Liver (tissue), 9 donors: ENCODE results near the gene ENG. TPM values are rescaled to one million over a fixed set of nuclear protein-coding genes. Genes with fewer than 3 reads are reported as not detected.

Experiments used
- DNase-seq: peaks from one replicate; pipeline ENCODE4 v3.0.0-alpha.2; 2017; ENCODE audit warnings: low spot score
- H3K27ac ChIP-seq, 2 donors: one replicate each; pipeline ENCODE4 v1.7.0; 2013; ENCODE audit warnings: inconsistent platforms in 2 of 2, low read length in 2 of 2, control low read depth in 1 of 2, low read depth in 1 of 2, mild to moderate bottlenecking in 1 of 2
- H3K27me3 ChIP-seq, 4 donors: one replicate each; pipeline versions ENCODE4 v1.6.1 to v1.7.0; 2013; ENCODE audit warnings: low read length in 3 of 4, inconsistent platforms in 1 of 4, mild to moderate bottlenecking in 1 of 4, moderate library complexity in 1 of 4; ENCODE audit not compliant: control insufficient read depth in 4 of 4, insufficient read depth in 4 of 4
- H3K36me3 ChIP-seq, 4 donors: one replicate each; pipeline versions ENCODE4 v1.6.1 to v1.7.0; 2013; ENCODE audit warnings: low read length in 3 of 4, mild to moderate bottlenecking in 3 of 4, low read depth in 1 of 4, moderate library complexity in 1 of 4; ENCODE audit not compliant: control insufficient read depth in 4 of 4, insufficient read depth in 3 of 4
- H3K4me1 ChIP-seq, 4 donors: one replicate each; pipeline versions ENCODE4 v1.6.1 to v1.7.0; 2013; ENCODE audit warnings: low read length in 3 of 4, mild to moderate bottlenecking in 3 of 4, moderate library complexity in 1 of 4; ENCODE audit not compliant: control insufficient read depth in 4 of 4, insufficient read depth in 4 of 4
- H3K4me3 ChIP-seq, 3 donors: one replicate each; pipeline versions ENCODE4 v1.6.1 to v1.7.0; 2013; ENCODE audit warnings: low read length in 3 of 3, control low read depth in 1 of 3, low read depth in 1 of 3, mild to moderate bottlenecking in 1 of 3
- H3K9ac ChIP-seq, 2 donors: one replicate each; pipeline ENCODE4 v1.7.0; 2013; ENCODE audit warnings: low read length in 2 of 2, mild to moderate bottlenecking in 2 of 2, moderate library complexity in 2 of 2, control low read depth in 1 of 2, low read depth in 1 of 2
- H3K9me3 ChIP-seq, 4 donors: one replicate each; pipeline versions ENCODE4 v1.6.1 to v1.7.0; 2013; ENCODE audit warnings: low read length in 3 of 4; ENCODE audit not compliant: control insufficient read depth in 4 of 4
- EGR1 ChIP-seq, 2 donors: IDR thresholded peaks; 2 replicates each; pipeline ENCODE4 v1.6.1; 2016 to 2018; ENCODE audit warnings: antibody characterized with exemption in 2 of 2, low read depth in 2 of 2
- FOXA1 ChIP-seq: IDR thresholded peaks from 2 replicates; pipeline ENCODE4 v1.6.1; 2016; ENCODE audit warnings: antibody characterized with exemption
- FOXA2 ChIP-seq: IDR thresholded peaks from 2 replicates; pipeline ENCODE4 v1.6.1; 2016; ENCODE audit warnings: antibody characterized with exemption
- GABPA ChIP-seq, 2 donors: IDR thresholded peaks in 1 of 2; conservative IDR thresholded peaks in 1 of 2; 2 replicates each; pipeline ENCODE4 v1.6.1; 2016; ENCODE audit warnings: antibody characterized with exemption in 2 of 2, mild to moderate bottlenecking in 1 of 2, moderate library complexity in 1 of 2
- HNF4A ChIP-seq, 2 donors: conservative IDR thresholded peaks; 2 replicates each; pipeline ENCODE4 v1.6.1; 2016; ENCODE audit warnings: antibody characterized with exemption in 2 of 2, mild to moderate bottlenecking in 2 of 2
- HNF4G ChIP-seq: IDR thresholded peaks from 2 replicates; pipeline ENCODE4 v1.6.1; 2016; ENCODE audit warnings: antibody characterized with exemption
- JUND ChIP-seq, 2 donors: IDR thresholded peaks; 2 replicates each; pipeline ENCODE4 v1.6.1; 2016; ENCODE audit warnings: antibody characterized with exemption in 2 of 2
- NR2F2 ChIP-seq: IDR thresholded peaks from 2 replicates; pipeline ENCODE4 v1.6.1; 2016; ENCODE audit warnings: antibody characterized with exemption
- RAD21 ChIP-seq, 2 donors: IDR thresholded peaks; 2 replicates each; pipeline ENCODE4 v1.6.1; 2016; ENCODE audit warnings: antibody characterized with exemption in 2 of 2, mild to moderate bottlenecking in 2 of 2
- SP1 ChIP-seq: IDR thresholded peaks from 2 replicates; pipeline ENCODE4 v1.6.1; 2018; ENCODE audit warnings: antibody characterized with exemption, mild to moderate bottlenecking
- TAF1 ChIP-seq: conservative IDR thresholded peaks from 2 replicates; pipeline ENCODE4 v1.6.1; 2016; ENCODE audit warnings: antibody characterized with exemption, mild to moderate bottlenecking
- YY1 ChIP-seq: IDR thresholded peaks from 2 replicates; pipeline ENCODE4 v1.6.1; 2016; ENCODE audit warnings: antibody characterized with exemption, mild to moderate bottlenecking
- WGBS: extraction: QIAGEN DNeasy Blood & Tissue Kit; methylation state at CpG from one replicate; pipeline ENCODE4 v1.1.7; 2013; 5-methylcytosine and 5-hydroxymethylcytosine counted together
- polyA plus RNA-seq, 2 donors: library from polyadenylated mRNA; stranded (reverse) in 1 of 2; unstranded in 1 of 2; fragments of 200-250 nt in 1 of 2; fragments of >200 nt in 1 of 2; fragmentation: Nextera tagmentation in 1 of 2; extraction: Ambion mirVana in 1 of 2; gene quantifications; one replicate each; pipeline versions ENCODE4 v1.2.1 to v1.2.3, GENCODE V29; 2013 to 2015
- total RNA-seq, 2 donors: library from RNA; depleted of rRNA; stranded (reverse); fragments of >200 nt; gene quantifications; one replicate each; pipeline ENCODE4 v1.2.3, GENCODE V29; 2014
- TF ChIP-seq, protein P1 (sequence below): IDR thresholded peaks from 2 replicates; pipeline ENCODE4 v1.6.1; 2016; ENCODE audit warnings: antibody characterized with exemption
- TF ChIP-seq, protein P2 (sequence below): IDR thresholded peaks from 2 replicates; pipeline ENCODE4 v1.6.1; 2016; ENCODE audit warnings: antibody characterized with exemption
- TF ChIP-seq, protein P3 (sequence below): IDR thresholded peaks from 2 replicates; pipeline ENCODE4 v1.6.1; 2016; ENCODE audit warnings: antibody characterized with exemption, mild to moderate bottlenecking
- TF ChIP-seq, protein P4 (sequence below): IDR thresholded peaks from 2 replicates; pipeline ENCODE4 v1.6.1; 2016; ENCODE audit warnings: antibody characterized with exemption
- donor health status: healthy.
- donor health status: healthy.
- donor health status: healthy.
- donor health status: healthy.
- donor health status: healthy.

The ENG gene
- total and polyA plus RNA-seq, 4 donors: 12.8 to 91.3 (median 24.2) TPM

DNA sequence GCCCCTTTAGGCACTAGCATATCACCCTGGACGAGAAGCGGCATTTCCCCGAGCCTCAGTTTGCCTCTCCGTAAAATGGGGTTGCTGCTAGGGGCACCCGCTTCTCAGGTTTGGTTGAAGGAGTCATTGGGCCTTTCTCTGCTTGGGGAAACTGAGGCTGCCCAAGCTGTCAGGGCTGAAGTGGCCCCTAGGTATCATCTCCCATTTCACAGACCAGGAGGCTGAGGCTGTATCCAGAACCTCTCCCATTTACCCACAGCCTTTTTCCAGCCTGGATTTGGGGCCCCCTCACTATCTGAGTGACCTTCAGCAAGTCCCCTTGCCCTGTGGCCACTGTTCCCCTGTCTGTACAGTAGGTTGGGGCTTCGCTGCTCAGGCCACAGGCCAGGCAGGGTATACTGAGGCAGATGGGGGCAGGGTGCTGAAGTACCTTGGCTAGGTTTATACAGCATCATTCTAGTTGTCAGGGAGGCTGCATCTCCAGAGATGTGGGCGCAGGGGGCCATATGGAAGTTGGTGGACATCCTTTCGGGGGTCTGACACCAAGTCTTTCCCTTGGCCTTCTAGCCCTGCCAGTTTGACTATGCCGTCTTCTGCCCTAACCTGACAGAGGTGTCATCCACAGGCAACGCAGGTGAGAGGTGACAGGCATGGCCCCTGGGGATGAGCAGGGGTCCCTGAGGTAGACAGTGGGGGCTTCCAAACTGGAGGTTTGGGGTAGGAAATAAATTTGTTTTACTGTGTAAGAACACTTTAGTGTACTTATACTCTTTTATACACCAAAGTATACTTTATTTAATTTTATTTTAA lies 43.9 kb downstream of the ENG start:
- Histone ChIP-seq H3K9me3 (no peaks in the 10 kb centered on the region), H3K27ac (peak overlapping the region in 1 of 2 donors; percentile 10), H3K9ac (no peak overlapping the region), H3K36me3 (peaks cover 24 to 53% (median 34%) of the 10 kb centered on the region in 4 donors), H3K27me3 (no peaks in the 10 kb centered on the region), H3K4me1 (peaks cover 7 to 22% (median 12%) of the 10 kb centered on the region in 4 donors), H3K4me3 (no peak overlapping the region)
- 96% methylated on average over 10 of the region's 10 CpGs for WGBS
- TF ChIP-seq SP1 (no peak), NR2F2 (no peak), EGR1 (IDR thresholded peaks at IDR 0.05; ENCODE audit: low read depth in 2 of 2) (no peak), TAF1 (no peak), HNF4G (no peak), RAD21 (IDR thresholded peaks at IDR 0.05) (no peak)
- TF ChIP-seq, protein P1, sequence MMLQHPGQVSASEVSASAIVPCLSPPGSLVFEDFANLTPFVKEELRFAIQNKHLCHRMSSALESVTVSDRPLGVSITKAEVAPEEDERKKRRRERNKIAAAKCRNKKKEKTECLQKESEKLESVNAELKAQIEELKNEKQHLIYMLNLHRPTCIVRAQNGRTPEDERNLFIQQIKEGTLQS: no peak
- TF ChIP-seq, protein P2, sequence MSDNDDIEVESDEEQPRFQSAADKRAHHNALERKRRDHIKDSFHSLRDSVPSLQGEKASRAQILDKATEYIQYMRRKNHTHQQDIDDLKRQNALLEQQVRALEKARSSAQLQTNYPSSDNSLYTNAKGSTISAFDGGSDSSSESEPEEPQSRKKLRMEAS: no peak
- DNase-seq: no peak

DNA sequence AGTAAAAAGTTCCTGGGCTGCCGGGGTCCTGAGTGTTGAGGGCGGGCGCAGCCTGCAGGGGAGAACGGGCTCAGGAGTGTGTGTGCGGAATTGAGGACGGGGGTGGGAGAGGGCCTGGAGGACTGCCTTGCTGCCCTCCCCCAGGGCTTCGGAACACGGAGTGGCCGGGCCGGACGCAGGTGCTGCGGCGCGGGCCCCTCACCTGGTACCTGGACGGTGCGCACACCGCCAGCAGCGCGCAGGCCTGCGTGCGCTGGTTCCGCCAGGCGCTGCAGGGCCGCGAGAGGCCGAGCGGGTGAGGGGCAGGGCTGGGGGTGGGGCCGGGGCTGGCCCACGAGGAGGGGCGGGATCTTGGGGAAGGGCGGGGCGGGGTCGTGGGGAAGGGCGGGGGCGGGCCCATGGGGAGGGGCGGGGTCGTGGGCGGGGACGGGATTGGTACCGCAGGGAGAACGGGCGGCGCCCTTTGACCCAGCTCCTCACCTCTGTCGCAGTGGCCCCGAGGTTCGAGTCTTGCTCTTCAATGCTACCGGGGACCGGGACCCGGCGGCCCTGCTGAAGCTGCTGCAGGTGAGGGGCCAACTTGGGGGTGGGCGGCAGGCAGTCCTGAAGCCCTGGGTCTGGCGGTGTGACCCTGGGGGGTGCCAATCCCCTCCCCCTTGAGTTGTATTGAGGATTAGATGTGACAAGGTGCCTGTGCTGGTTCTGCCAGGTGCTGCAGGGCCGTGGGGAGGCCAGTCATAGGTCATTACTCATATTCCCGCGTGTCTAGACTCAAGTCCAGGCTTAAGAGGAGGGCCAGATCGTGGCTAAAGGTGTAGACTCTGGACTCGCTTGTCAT lies 44.7 kb downstream of the ENG start:
- peak overlapping the region; percentile 10 to 11 for H3K27ac ChIP-seq
- H3K9ac ChIP-seq: no peak overlapping the region
- TF ChIP-seq SP1: peak; percentile 25
- peak in 1 of 2 donors; percentile 5 for TF ChIP-seq RAD21 (IDR thresholded peaks at IDR 0.05)
- no peak for TF ChIP-seq GABPA (IDR thresholded peaks at IDR 0.05 in 1 of 2, conservative IDR thresholded peaks at IDR 0.05 in 1 of 2)
- TF ChIP-seq HNF4G: no peak
- peak; percentile 20 to 22 for TF ChIP-seq HNF4A (conservative IDR thresholded peaks at IDR 0.05)
- no peaks in the 10 kb centered on the region for H3K9me3 ChIP-seq
- 34% methylated on average over 57 of the region's 57 CpGs for WGBS
- H3K27me3 ChIP-seq: no peaks in the 10 kb centered on the region
- H3K4me3 ChIP-seq: peak overlapping the region in 1 of 3 donors; percentile 23
- peaks cover 19 to 46% (median 31%) of the 10 kb centered on the region in 4 donors for H3K36me3 ChIP-seq
- peak; percentile 90 for DNase-seq
- H3K4me1 ChIP-seq: peaks cover 7 to 22% (median 12%) of the 10 kb centered on the region in 4 donors

DNA sequence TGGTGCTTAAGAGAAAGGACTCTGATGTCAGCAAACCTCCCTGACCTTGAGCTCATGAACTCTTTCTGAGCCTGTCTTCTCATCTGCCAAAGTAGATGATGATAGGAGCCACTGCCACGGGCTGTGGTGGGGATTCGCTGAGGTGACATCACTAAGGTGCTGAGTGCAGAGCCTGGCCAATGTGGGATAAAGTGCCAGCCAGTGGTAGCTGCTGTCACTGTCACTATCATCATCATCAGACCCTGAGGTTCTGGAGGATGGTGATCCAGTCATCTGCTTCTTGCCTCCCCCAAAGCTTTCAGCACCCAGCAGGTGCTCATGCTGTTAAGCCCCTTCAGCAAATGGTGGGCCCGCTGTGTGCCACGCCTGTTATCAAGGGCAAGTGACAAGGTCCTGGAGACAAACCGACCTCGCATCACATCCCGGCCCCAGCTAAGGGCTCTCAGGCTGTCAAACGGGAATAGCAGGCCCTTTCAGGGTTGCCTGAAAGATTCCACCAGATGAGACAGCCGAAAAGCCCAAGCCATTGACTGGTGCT lies 45.4 kb downstream of the ENG start:
- H3K4me1 ChIP-seq: peaks cover 10 to 29% (median 19%) of the 10 kb centered on the region in 4 donors
- no peak for DNase-seq
- TF ChIP-seq JUND (IDR thresholded peaks at IDR 0.05): no peak
- TF ChIP-seq, protein P3, sequence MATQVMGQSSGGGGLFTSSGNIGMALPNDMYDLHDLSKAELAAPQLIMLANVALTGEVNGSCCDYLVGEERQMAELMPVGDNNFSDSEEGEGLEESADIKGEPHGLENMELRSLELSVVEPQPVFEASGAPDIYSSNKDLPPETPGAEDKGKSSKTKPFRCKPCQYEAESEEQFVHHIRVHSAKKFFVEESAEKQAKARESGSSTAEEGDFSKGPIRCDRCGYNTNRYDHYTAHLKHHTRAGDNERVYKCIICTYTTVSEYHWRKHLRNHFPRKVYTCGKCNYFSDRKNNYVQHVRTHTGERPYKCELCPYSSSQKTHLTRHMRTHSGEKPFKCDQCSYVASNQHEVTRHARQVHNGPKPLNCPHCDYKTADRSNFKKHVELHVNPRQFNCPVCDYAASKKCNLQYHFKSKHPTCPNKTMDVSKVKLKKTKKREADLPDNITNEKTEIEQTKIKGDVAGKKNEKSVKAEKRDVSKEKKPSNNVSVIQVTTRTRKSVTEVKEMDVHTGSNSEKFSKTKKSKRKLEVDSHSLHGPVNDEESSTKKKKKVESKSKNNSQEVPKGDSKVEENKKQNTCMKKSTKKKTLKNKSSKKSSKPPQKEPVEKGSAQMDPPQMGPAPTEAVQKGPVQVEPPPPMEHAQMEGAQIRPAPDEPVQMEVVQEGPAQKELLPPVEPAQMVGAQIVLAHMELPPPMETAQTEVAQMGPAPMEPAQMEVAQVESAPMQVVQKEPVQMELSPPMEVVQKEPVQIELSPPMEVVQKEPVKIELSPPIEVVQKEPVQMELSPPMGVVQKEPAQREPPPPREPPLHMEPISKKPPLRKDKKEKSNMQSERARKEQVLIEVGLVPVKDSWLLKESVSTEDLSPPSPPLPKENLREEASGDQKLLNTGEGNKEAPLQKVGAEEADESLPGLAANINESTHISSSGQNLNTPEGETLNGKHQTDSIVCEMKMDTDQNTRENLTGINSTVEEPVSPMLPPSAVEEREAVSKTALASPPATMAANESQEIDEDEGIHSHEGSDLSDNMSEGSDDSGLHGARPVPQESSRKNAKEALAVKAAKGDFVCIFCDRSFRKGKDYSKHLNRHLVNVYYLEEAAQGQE: no peak
- no peak for TF ChIP-seq SP1
- TF ChIP-seq FOXA1: no peak
- TF ChIP-seq GABPA (IDR thresholded peaks at IDR 0.05 in 1 of 2, conservative IDR thresholded peaks at IDR 0.05 in 1 of 2): no peak
- TF ChIP-seq YY1: no peak
- TF ChIP-seq, protein P1: no peak
- TF ChIP-seq, protein P4, sequence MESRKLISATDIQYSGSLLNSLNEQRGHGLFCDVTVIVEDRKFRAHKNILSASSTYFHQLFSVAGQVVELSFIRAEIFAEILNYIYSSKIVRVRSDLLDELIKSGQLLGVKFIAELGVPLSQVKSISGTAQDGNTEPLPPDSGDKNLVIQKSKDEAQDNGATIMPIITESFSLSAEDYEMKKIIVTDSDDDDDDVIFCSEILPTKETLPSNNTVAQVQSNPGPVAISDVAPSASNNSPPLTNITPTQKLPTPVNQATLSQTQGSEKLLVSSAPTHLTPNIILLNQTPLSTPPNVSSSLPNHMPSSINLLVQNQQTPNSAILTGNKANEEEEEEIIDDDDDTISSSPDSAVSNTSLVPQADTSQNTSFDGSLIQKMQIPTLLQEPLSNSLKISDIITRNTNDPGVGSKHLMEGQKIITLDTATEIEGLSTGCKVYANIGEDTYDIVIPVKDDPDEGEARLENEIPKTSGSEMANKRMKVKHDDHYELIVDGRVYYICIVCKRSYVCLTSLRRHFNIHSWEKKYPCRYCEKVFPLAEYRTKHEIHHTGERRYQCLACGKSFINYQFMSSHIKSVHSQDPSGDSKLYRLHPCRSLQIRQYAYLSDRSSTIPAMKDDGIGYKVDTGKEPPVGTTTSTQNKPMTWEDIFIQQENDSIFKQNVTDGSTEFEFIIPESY: no peak
- TF ChIP-seq HNF4A (conservative IDR thresholded peaks at IDR 0.05): no peak
- no peak for TF ChIP-seq RAD21 (IDR thresholded peaks at IDR 0.05)
- TF ChIP-seq NR2F2: no peak
- TF ChIP-seq FOXA2: no peak
- TF ChIP-seq EGR1 (IDR thresholded peaks at IDR 0.05; ENCODE audit: low read depth in 2 of 2): no peak
- TF ChIP-seq TAF1: no peak
- no peak for TF ChIP-seq HNF4G

More for the DNA sequence above, 45.4 kb downstream of the ENG start:
- Histone ChIP-seq H3K4me3 (no peak overlapping the region), H3K27ac (peak overlapping the region in 1 of 2 donors; percentile 11), H3K27me3 (no peaks in the 10 kb centered on the region), H3K9ac (no peak overlapping the region), H3K9me3 (no peaks in the 10 kb centered on the region), H3K36me3 (peaks cover 17 to 43% (median 27%) of the 10 kb centered on the region in 4 donors)
- WGBS: 77% methylated on average over 9 of the region's 9 CpGs
